NCI-H1092 (cell line): ENCODE results near the gene CALM3.
"Not testable (repeated sequence)": the region's sequence is repeated elsewhere in the genome, so short reads cannot be mapped to it uniquely, and the experiment has no call there.

Source experiments
- DNase-seq: peaks from one replicate; lab custom pipeline; 2025; lab: John Stamatoyannopoulos, UW

CALM3 gene

GRCh38 chr19:46601318-46602224 lies at the start of gene CALM3:
TSS of gene CALM3 (plus strand) at chr19:46601330. CDS start at chr19:46601435, 105 bp downstream.
- no peak for DNase-seq

GRCh38 chr19:46552891-46553290 lies 48.2 kb upstream of the CALM3 start:
- DNase-seq = no peak

GRCh38 chr19:46554161-46554560 lies 47.0 kb upstream of the CALM3 start:
- DNase-seq = no peak

GRCh38 chr19:46555628-46556280 lies 45.4 kb upstream of the CALM3 start:
- no peak for DNase-seq

- not testable (repeated sequence) for DNase-seq
Measured at GRCh38 chr19:46556471-46556870, 44.7 kb upstream of the CALM3 start.

GRCh38 chr19:46559203-46559602 lies 41.9 kb upstream of the CALM3 start:
- DNase-seq = no peak

- DNase-seq = not testable (repeated sequence)
Measured at GRCh38 chr19:46559675-46560074, 41.5 kb upstream of the CALM3 start.

- no peak for DNase-seq
Measured at GRCh38 chr19:46564701-46565100, 36.4 kb upstream of the CALM3 start.

- no peak for DNase-seq
Measured at GRCh38 chr19:46571495-46571894, 29.6 kb upstream of the CALM3 start.

GRCh38 chr19:46573679-46574498 lies 27.2 kb upstream of the CALM3 start:
- DNase-seq = no peak

GRCh38 chr19:46574533-46574932 lies 26.6 kb upstream of the CALM3 start:
- no peak for DNase-seq

GRCh38 chr19:46578450-46578849 lies 22.7 kb upstream of the CALM3 start:
- DNase-seq = no peak

- DNase-seq = no peak
Measured at GRCh38 chr19:46579361-46579879, 21.7 kb upstream of the CALM3 start.

- DNase-seq = no peak
Measured at GRCh38 chr19:46580247-46580646, 20.9 kb upstream of the CALM3 start.

- no peak for DNase-seq
Measured at GRCh38 chr19:46585539-46585938, 15.6 kb upstream of the CALM3 start.

- no peak for DNase-seq
Measured at GRCh38 chr19:46586294-46586693, 14.8 kb upstream of the CALM3 start.

- DNase-seq = no peak
Measured at GRCh38 chr19:46587861-46588260, 13.3 kb upstream of the CALM3 start.

GRCh38 chr19:46591254-46591653 lies 9.9 kb upstream of the CALM3 start:
- no peak for DNase-seq

GRCh38 chr19:46591870-46592269 lies 9.3 kb upstream of the CALM3 start:
- DNase-seq = no peak

GRCh38 chr19:46596008-46596407 lies 5.1 kb upstream of the CALM3 start:
- no peak for DNase-seq

GRCh38 chr19:46598372-46598917 lies 2.7 kb upstream of the CALM3 start:
- DNase-seq = no peak
